Measurements from ENCODE around the gene ANGPTL4. TPM values are rescaled to one million over a fixed set of nuclear protein-coding genes. Genes with fewer than 3 reads are reported as not detected.
A peak's percentile ranks its signal among the peaks of the same experiment; 100 is the strongest.

Gene ANGPTL4
- total RNA-seq, 1 donor from 2014 or later = 161 TPM

DNA sequence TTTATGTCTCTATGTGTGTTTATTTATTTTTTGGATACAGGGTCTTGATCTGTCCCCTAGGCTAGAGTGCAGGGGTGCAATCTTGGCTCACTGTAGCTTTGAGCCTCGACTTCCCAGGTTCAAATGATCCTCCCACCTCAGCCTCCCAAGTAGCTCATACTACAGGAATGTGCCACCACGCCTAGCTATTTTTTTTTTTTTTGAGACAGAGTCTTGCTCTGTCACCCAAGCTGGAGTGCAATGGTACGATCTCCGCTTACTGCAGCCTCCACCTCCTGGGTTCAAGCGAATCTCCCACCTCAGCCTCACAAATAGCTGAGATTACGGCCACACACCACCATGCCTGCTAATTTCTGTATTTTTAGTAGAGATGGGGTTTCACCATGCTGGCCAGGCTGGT, 5.0 kb upstream of the ANGPTL4 start:
- H3K27me3 ChIP-seq = no peaks in the 10 kb centered on the region
- H3K27ac ChIP-seq = no peak overlapping the region
- peaks cover 14 to 26% of the 10 kb centered on the region in 2 donors for H3K4me1 ChIP-seq
- intact Hi-C loops (cut with DNase I) = loop anchor here (10.0 kb wide), 1 partner anchor 226 kb away; no protein-coding TSS in a partner anchor
- H3K9me3 ChIP-seq = no peaks in the 10 kb centered on the region
- TF ChIP-seq, protein P1, sequence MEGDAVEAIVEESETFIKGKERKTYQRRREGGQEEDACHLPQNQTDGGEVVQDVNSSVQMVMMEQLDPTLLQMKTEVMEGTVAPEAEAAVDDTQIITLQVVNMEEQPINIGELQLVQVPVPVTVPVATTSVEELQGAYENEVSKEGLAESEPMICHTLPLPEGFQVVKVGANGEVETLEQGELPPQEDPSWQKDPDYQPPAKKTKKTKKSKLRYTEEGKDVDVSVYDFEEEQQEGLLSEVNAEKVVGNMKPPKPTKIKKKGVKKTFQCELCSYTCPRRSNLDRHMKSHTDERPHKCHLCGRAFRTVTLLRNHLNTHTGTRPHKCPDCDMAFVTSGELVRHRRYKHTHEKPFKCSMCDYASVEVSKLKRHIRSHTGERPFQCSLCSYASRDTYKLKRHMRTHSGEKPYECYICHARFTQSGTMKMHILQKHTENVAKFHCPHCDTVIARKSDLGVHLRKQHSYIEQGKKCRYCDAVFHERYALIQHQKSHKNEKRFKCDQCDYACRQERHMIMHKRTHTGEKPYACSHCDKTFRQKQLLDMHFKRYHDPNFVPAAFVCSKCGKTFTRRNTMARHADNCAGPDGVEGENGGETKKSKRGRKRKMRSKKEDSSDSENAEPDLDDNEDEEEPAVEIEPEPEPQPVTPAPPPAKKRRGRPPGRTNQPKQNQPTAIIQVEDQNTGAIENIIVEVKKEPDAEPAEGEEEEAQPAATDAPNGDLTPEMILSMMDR (IDR thresholded peaks at IDR 0.05) = no peak
- H3K36me3 ChIP-seq = no peaks in the 10 kb centered on the region
- no peak for DNase-seq (ENCODE audit: low spot score in 2 of 2)
- no peak overlapping the region for H3K4me3 ChIP-seq

DNA sequence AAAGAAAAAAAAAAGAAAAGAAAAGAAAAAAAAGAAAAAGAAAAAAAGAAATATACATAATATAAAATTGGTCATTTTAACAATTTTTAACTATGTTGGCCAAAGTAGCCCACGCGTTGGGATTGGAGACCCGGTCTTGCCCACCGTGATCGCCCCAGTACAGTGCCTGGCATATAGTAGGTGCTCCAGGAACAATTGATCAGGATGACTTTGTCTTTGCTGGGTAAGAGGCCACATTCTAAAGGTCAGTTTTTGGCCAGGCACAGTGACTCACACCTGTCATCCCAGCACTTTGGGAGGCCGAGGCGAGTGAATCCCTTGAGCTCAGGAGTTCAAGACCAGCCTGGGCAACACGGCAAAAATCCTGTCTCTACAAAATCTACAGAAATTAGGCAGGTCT, 3.8 kb upstream of the ANGPTL4 start:
- H3K27me3 ChIP-seq = no peaks in the 10 kb centered on the region
- peaks cover 14 to 19% of the 10 kb centered on the region in 2 donors for H3K4me1 ChIP-seq
- H3K9me3 ChIP-seq = no peaks in the 10 kb centered on the region
- TF ChIP-seq, protein P1 (IDR thresholded peaks at IDR 0.05) = no peak
- H3K4me3 ChIP-seq = no peak overlapping the region
- H3K36me3 ChIP-seq = no peaks in the 10 kb centered on the region
- no peak overlapping the region for H3K27ac ChIP-seq
- DNase-seq (ENCODE audit: low spot score in 2 of 2) = no peak
- intact Hi-C loops (cut with DNase I) = no loop called here

DNA sequence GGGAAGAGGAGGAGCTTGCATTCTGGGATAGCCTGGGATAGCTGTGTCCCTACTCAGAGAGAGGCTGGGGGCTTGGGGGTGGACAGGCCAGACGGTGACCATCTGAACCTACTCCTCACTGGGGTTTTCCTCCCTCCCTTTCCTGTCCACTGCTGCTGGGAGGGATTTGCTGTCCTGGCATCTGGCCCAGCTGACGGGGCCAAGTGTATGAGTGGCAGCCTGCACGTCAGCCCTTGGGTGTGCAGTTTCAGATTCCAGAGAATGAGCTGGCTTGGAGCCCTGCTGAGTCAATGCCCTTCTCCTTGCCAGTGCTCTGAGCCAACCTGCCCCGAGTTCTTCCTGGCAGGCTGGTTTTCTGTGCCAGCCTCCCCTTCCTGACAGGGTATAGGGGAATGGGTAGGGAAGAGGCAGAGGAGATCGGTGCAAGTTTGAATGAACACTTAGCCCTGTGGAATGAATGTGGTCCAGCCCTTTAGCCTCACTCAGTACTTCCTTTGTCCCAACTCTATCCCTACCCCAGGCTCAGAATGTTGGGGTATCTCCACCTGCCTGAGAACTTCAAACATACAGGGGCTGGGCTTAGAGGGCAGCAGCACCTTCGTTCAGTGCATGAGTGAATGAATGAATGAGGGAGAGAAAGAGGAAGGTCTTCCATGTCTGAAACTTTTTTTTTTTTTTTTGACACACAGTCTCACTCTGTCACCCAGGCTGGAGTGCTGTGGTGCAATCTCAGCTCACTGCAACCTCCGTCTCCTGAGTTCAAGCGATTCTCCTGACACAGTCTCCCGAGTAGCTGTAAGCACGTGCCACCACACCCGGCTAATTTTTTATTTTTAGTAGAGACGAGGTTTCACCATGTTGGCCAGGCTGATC, 1.8 kb upstream of the ANGPTL4 start:
- intact Hi-C loops (cut with DNase I) = loop anchor here (1.0 to 2.0 kb wide), 3 partner anchors 8 to 83 kb away; partner anchors contain the start of genes HNRNPM and RAB11B
- H3K27ac ChIP-seq = peak overlapping the region; percentile 92 to 94
- peak overlapping the region in 1 of 2 donors; percentile 78 for H3K4me3 ChIP-seq
- H3K9me3 ChIP-seq = no peaks in the 10 kb centered on the region
- TF ChIP-seq, protein P1 (IDR thresholded peaks at IDR 0.05) = no peak
- no peaks in the 10 kb centered on the region for H3K27me3 ChIP-seq
- peak; percentile 94 to 99 for DNase-seq (ENCODE audit: low spot score in 2 of 2)
- no peaks in the 10 kb centered on the region for H3K36me3 ChIP-seq
- peaks cover 14 to 28% of the 10 kb centered on the region in 2 donors for H3K4me1 ChIP-seq

DNA sequence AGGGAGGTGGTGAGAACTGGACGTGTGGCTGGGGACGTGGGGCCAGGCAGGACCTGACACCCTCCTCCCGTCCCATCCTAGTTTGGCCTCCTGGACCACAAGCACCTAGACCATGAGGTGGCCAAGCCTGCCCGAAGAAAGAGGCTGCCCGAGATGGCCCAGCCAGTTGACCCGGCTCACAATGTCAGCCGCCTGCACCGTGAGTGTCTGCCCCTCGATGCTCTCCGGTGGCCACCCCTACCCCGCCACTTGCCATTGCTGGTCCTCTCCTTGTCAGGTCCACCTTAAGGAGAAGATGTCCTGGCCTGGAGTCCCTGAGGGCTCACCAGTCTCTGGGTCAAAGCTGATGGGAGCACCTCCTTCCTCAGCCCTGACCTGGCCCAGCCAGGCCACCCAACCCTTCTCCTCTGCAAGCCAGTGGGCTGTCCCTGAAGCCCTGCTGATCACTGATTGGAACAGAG, 2.2 kb downstream of the ANGPTL4 start:
- intact Hi-C loops (cut with DNase I) = no loop called here

DNA sequence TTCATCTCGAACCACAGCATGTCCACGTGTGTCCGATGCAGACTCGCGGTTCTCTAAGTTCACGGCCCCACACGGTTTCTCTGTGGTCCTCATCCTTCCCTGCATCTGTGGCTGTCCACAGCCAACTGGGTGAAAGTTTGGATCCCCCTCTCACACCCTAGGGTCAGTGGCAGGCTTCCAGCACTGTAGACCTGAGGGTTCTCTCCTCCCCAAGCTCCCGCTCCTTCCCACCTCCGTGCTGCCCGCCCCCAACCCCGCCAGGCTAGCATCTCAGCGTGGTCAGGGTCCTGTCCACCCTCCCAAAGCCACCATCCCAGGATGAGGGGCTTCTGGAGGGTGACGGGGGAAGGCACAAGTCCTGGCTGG, 3.0 kb downstream of the ANGPTL4 start:
- Histone ChIP-seq H3K27me3 (no peaks in the 10 kb centered on the region), H3K36me3 (peaks cover 0 to 6% of the 10 kb centered on the region in 2 donors), H3K4me3 (peak overlapping the region; percentile 27 to 50), H3K4me1 (peaks cover 15 to 34% of the 10 kb centered on the region in 2 donors), H3K27ac (peak overlapping the region; percentile 37 to 81), H3K9me3 (no peaks in the 10 kb centered on the region)
- DNase-seq (ENCODE audit: low spot score in 2 of 2) = no peak
- intact Hi-C loops (cut with DNase I) = no loop called here
- TF ChIP-seq, protein P1 (IDR thresholded peaks at IDR 0.05) = no peak

More for the DNA sequence above, 2.2 kb downstream of the ANGPTL4 start:
- Histone ChIP-seq H3K4me3 (peak overlapping the region; percentile 27 to 50), H3K27me3 (no peaks in the 10 kb centered on the region), H3K27ac (peak overlapping the region in 1 of 2 donors; percentile 81), H3K36me3 (peaks cover 0 to 2% of the 10 kb centered on the region in 2 donors), H3K9me3 (no peaks in the 10 kb centered on the region), H3K4me1 (peaks cover 20 to 38% of the 10 kb centered on the region in 2 donors)
- no peak for DNase-seq (ENCODE audit: low spot score in 2 of 2)
- TF ChIP-seq, protein P1 (IDR thresholded peaks at IDR 0.05) = no peak

Measured in ascending aorta (tissue), 2 donors.